BE2C (cell line): ENCODE results near the gene HOXA6.

ENCODE experiments used
- DNase-seq: peaks from one replicate; pipeline ENCODE4 v3.0.0-alpha.2; 2020
- H3K27me3 ChIP-seq: fragments of 250-450 bp; sonication (Bioruptor Pico); 2 replicates; pipeline ENCODE4 v1.5.1; 2020; ENCODE audit warnings: mild to moderate bottlenecking
- H3K36me3 ChIP-seq: fragments of 250-450 bp; sonication (Bioruptor Pico); 2 replicates; pipeline ENCODE4 v1.5.1; 2020; ENCODE audit warnings: mild to moderate bottlenecking
- H3K4me1 ChIP-seq: fragments of 250-450 bp; sonication (Bioruptor Pico); 2 replicates; pipeline ENCODE4 v1.5.1; 2020
- H3K4me3 ChIP-seq: 2 replicates; pipeline ENCODE4 v1.5.1; 2011; ENCODE audit warnings: low read depth, low read length
- H3K9me3 ChIP-seq: fragments of 250-450 bp; sonication (Bioruptor Pico); 2 replicates; pipeline ENCODE4 v1.5.1; 2020
- CTCF ChIP-seq: IDR thresholded peaks from 2 replicates; pipeline ENCODE4 v1.5.1; 2012; ENCODE audit warnings: mild to moderate bottlenecking, low read depth, low read length

Gene HOXA6

DNA sequence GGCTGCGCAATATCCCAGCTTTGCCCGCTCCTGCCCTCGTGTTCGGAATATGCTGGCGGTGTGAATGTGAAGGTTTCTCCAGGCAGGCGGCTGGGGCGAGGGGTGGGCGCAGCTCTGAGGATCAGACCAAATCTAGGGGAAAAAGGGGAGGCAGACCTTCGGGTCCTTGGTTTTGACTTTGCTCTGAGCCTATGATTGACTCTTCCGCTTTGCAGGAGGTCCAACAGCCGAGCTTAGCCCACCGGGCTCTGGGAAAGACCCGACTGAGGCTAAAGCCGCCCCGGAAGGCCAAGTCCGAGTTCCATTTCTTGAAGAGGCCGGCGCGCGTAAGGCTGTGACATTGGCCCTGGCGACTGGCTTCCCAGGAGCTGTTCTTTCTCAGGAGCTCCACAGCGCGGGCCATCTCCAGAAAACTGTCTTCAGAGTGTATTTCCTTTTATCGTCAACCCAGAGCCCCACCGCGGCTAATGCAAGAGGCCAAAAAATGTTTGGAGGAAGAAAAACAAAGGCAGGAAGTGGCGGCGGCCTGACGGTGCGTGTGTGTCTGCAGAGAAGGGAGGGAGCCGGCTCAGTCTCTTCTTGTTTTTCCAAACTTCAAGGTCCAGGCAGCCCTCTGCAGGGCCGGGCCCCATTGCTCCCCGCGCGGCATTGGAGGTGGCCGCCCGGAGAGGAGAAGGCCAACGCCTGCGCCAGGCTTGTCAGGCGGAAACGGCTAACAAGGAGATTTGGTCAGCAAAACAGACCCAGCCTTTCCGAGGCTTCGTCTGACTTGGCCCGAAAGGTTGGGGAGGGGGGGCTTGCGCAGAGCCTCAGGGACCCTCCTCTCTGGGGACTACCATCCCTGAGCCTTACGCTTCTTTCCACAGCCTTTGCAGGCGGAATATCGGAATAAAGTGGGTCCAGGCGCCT, 41.1 kb upstream of the HOXA6 start:
- TF ChIP-seq CTCF, result no peak
- Histone ChIP-seq H3K4me1 (no peaks in the 10 kb centered on the region), H3K36me3 (no peaks in the 10 kb centered on the region), H3K4me3 (no peak overlapping the region), H3K27me3 (peaks cover 100% of the 10 kb centered on the region), H3K9me3 (no peaks in the 10 kb centered on the region)
- no peak for DNase-seq

GRCh38 chr7:27187475-27188385, 40.2 kb upstream of the HOXA6 start:
- no peak overlapping the region for H3K4me3 ChIP-seq
- H3K4me1 ChIP-seq, result no peaks in the 10 kb centered on the region
- peaks cover 100% of the 10 kb centered on the region for H3K27me3 ChIP-seq
- no peak for TF ChIP-seq CTCF
- DNase-seq, result no peak
- H3K9me3 ChIP-seq, result no peaks in the 10 kb centered on the region
- no peaks in the 10 kb centered on the region for H3K36me3 ChIP-seq

GRCh38 chr7:27186668-27187474, 39.3 kb upstream of the HOXA6 start:
- H3K36me3 ChIP-seq, result no peaks in the 10 kb centered on the region
- no peaks in the 10 kb centered on the region for H3K4me1 ChIP-seq
- DNase-seq, result no peak
- H3K27me3 ChIP-seq, result peaks cover 100% of the 10 kb centered on the region
- H3K9me3 ChIP-seq, result no peaks in the 10 kb centered on the region
- H3K4me3 ChIP-seq, result no peak overlapping the region
- TF ChIP-seq CTCF, result no peak

- H3K4me3 ChIP-seq, result no peak overlapping the region
- no peak for TF ChIP-seq CTCF
- H3K36me3 ChIP-seq, result no peaks in the 10 kb centered on the region
- DNase-seq, result no peak
- H3K4me1 ChIP-seq, result no peaks in the 10 kb centered on the region
- no peaks in the 10 kb centered on the region for H3K9me3 ChIP-seq
- peaks cover 98% of the 10 kb centered on the region for H3K27me3 ChIP-seq
Observed at GRCh38 chr7:27185854-27186667, 38.5 kb upstream of the HOXA6 start.

- Histone ChIP-seq H3K27me3 (peaks cover 98% of the 10 kb centered on the region), H3K36me3 (no peaks in the 10 kb centered on the region), H3K4me3 (peak within 1 kb of the TSS; percentile 39), H3K9me3 (no peaks in the 10 kb centered on the region), H3K4me1 (no peaks in the 10 kb centered on the region)
- TF ChIP-seq CTCF, result no peak
- no peak for DNase-seq
Observed at GRCh38 chr7:27185013-27185853, 37.7 kb upstream of the HOXA6 start, which contains the start of gene HOXA11. HOXA11 (minus strand) TSS chr7:27185232; CDS start chr7:27185144, 88 bp downstream.
